ENCODE data around the gene IL23R.

GRCh38 chr1:67213948-67214347 is 47.7 kb downstream of the IL23R start:
- TF ChIP-seq CTCF (IDR thresholded peaks at IDR 0.05) (no peak), POLR2A (IDR thresholded peaks at IDR 0.05) (no peak)
